Stomach smooth muscle (tissue), 2 donors: ENCODE measurements around the gene NCBP2.
A peak's percentile ranks its signal among the peaks of the same experiment; 100 is the strongest.

ENCODE experiments used
- H3K27ac ChIP-seq: one replicate; pipeline ENCODE4 v1.7.0; 2013; ENCODE audit warnings: mild to moderate bottlenecking, low read length, inconsistent platforms
- H3K27me3 ChIP-seq, 2 donors: one replicate each; pipeline ENCODE4 v1.7.0; 2013; ENCODE audit warnings: low read length in 2 of 2; ENCODE audit not compliant: insufficient read depth in 2 of 2, control insufficient read depth in 1 of 2
- H3K36me3 ChIP-seq, 2 donors: one replicate each; pipeline ENCODE4 v1.7.0; 2013; ENCODE audit warnings: low read length in 2 of 2; ENCODE audit not compliant: control insufficient read depth in 2 of 2, insufficient read depth in 2 of 2
- H3K4me1 ChIP-seq: one replicate; pipeline ENCODE4 v1.7.0; 2013; ENCODE audit warnings: low read length; ENCODE audit not compliant: control insufficient read depth, insufficient read depth
- H3K4me3 ChIP-seq, 2 donors: one replicate each; pipeline ENCODE4 v1.7.0; 2013; ENCODE audit warnings: low read length in 2 of 2
- H3K9ac ChIP-seq, 2 donors: one replicate each; pipeline ENCODE4 v1.7.0; 2013; ENCODE audit warnings: low read length in 2 of 2, mild to moderate bottlenecking in 1 of 2
- H3K9me3 ChIP-seq, 2 donors: one replicate each; pipeline ENCODE4 v1.7.0; 2013; ENCODE audit warnings: low read length in 2 of 2; ENCODE audit not compliant: control insufficient read depth in 2 of 2
- donor health status: healthy.
- donor health status: Pancreatic carcinoma.

Gene NCBP2

GRCh38 chr3:196942226-196942914, at the start of gene NCBP2:
NCBP2 (minus strand) TSS chr3:196942528; CDS start chr3:196942503, 25 bp downstream.
- Histone ChIP-seq H3K4me1 (peaks cover 24% of the 10 kb centered on the region), H3K36me3 (peaks cover 15 to 22% of the 10 kb centered on the region in 2 donors), H3K4me3 (peak within 1 kb of the TSS; percentile 92 to 96), H3K9me3 (no peaks in the 10 kb centered on the region), H3K9ac (peak within 1 kb of the TSS; percentile 95 to 99), H3K27ac (peak within 1 kb of the TSS; percentile 95), H3K27me3 (no peaks in the 10 kb centered on the region)

- Histone ChIP-seq H3K4me1 (no peaks in the 10 kb centered on the region), H3K27ac (no peak overlapping the region), H3K36me3 (no peaks in the 10 kb centered on the region), H3K27me3 (no peaks in the 10 kb centered on the region), H3K4me3 (no peak overlapping the region), H3K9me3 (no peaks in the 10 kb centered on the region), H3K9ac (no peak overlapping the region)
Measured at GRCh38 chr3:196991581-196992460, 49.5 kb upstream of the NCBP2 start.

- Histone ChIP-seq H3K4me3 (no peak overlapping the region), H3K4me1 (no peaks in the 10 kb centered on the region), H3K9ac (no peak overlapping the region), H3K9me3 (no peaks in the 10 kb centered on the region), H3K27me3 (no peaks in the 10 kb centered on the region), H3K27ac (no peak overlapping the region), H3K36me3 (no peaks in the 10 kb centered on the region)
Measured at GRCh38 chr3:196990601-196991007, 48.3 kb upstream of the NCBP2 start.

- Histone ChIP-seq H3K27me3 (no peaks in the 10 kb centered on the region), H3K36me3 (no peaks in the 10 kb centered on the region), H3K27ac (no peak overlapping the region), H3K4me1 (no peaks in the 10 kb centered on the region), H3K9me3 (no peaks in the 10 kb centered on the region), H3K9ac (no peak overlapping the region), H3K4me3 (no peak overlapping the region)
Measured at GRCh38 chr3:196989721-196990262, 47.5 kb upstream of the NCBP2 start.

- Histone ChIP-seq H3K4me1 (no peaks in the 10 kb centered on the region), H3K27ac (no peak overlapping the region), H3K4me3 (no peak overlapping the region), H3K9ac (no peak overlapping the region), H3K36me3 (no peaks in the 10 kb centered on the region), H3K9me3 (no peaks in the 10 kb centered on the region), H3K27me3 (no peaks in the 10 kb centered on the region)
Measured at GRCh38 chr3:196988241-196989029, 46.1 kb upstream of the NCBP2 start.

DNA sequence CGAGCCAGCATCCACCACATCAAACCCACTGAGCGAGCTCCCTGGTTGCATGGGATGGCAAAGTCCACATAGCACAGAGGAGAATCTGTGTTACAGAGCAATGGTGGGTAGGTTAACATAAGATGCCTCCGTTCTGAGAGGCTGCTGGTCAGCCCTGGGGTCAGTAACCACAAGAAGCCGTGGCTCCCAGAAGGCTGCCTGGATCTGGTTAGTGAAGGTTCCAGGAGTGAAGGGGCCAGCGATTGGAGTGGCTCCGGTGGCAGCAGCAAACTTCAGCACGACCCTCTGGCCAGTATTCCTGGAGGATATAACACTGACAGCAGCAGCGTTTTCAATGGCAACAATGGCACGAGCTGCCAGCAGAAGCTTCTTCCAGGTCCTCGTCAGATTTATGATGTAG, 44.7 kb upstream of the NCBP2 start:
- Histone ChIP-seq H3K9ac (no peak overlapping the region), H3K9me3 (no peaks in the 10 kb centered on the region), H3K36me3 (no peaks in the 10 kb centered on the region), H3K27me3 (no peaks in the 10 kb centered on the region), H3K4me3 (no peak overlapping the region), H3K4me1 (no peaks in the 10 kb centered on the region), H3K27ac (no peak overlapping the region)

- no peak overlapping the region for H3K27ac ChIP-seq
- no peaks in the 10 kb centered on the region for H3K27me3 ChIP-seq
- no peak overlapping the region for H3K9ac ChIP-seq
Measured at GRCh38 chr3:196985954-196986885, 43.9 kb upstream of the NCBP2 start.

DNA sequence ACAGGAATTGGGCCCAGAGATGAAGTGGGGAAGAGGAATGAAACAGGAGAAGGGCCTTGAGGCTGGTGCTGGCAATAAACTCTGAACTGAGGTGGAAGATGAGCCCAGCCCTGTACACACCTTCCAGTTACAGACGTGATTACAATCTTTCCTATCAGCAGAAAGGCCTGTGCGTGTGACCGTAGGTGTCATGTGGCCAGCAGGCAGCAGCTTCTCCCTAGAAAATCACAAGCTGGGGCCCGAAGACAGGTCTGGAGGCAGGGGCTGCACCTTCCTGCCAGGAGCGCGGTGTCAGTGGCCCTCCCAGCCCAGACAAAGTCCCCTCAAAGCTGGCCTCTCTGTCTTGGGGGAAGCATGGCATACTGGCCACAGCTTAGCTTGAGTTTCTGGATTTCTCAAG, 43.0 kb upstream of the NCBP2 start:
- no peaks in the 10 kb centered on the region for H3K9me3 ChIP-seq
- no peaks in the 10 kb centered on the region for H3K36me3 ChIP-seq
- H3K27ac ChIP-seq, result no peak overlapping the region
- no peak overlapping the region for H3K9ac ChIP-seq
- H3K4me1 ChIP-seq, result no peaks in the 10 kb centered on the region
- no peaks in the 10 kb centered on the region for H3K27me3 ChIP-seq
- H3K4me3 ChIP-seq, result no peak overlapping the region

More at GRCh38 chr3:196985954-196986885, 43.9 kb upstream of the NCBP2 start:
- no peaks in the 10 kb centered on the region for H3K9me3 ChIP-seq
- H3K4me1 ChIP-seq, result no peaks in the 10 kb centered on the region
- H3K4me3 ChIP-seq, result no peak overlapping the region
- no peaks in the 10 kb centered on the region for H3K36me3 ChIP-seq

- no peak overlapping the region for H3K9ac ChIP-seq
- H3K36me3 ChIP-seq, result no peaks in the 10 kb centered on the region
- H3K27ac ChIP-seq, result no peak overlapping the region
- H3K27me3 ChIP-seq, result peaks cover 0 to 2% of the 10 kb centered on the region in 2 donors
- no peaks in the 10 kb centered on the region for H3K4me1 ChIP-seq
- H3K4me3 ChIP-seq, result no peak overlapping the region
- no peaks in the 10 kb centered on the region for H3K9me3 ChIP-seq
Measured at GRCh38 chr3:196983186-196983585, 40.9 kb upstream of the NCBP2 start.
